SKM-1 treated with dmso at 0.1 percent for 144 hours (cell line): ENCODE data around the gene ANXA2.
A peak's percentile ranks its signal among the peaks of the same experiment; 100 is the strongest.

ENCODE experiments used
- DNase-seq: peaks from one replicate; lab custom pipeline; 2025; ENCODE audit not compliant: unreplicated experiment; lab: John Stamatoyannopoulos, UW

ANXA2 gene

DNA sequence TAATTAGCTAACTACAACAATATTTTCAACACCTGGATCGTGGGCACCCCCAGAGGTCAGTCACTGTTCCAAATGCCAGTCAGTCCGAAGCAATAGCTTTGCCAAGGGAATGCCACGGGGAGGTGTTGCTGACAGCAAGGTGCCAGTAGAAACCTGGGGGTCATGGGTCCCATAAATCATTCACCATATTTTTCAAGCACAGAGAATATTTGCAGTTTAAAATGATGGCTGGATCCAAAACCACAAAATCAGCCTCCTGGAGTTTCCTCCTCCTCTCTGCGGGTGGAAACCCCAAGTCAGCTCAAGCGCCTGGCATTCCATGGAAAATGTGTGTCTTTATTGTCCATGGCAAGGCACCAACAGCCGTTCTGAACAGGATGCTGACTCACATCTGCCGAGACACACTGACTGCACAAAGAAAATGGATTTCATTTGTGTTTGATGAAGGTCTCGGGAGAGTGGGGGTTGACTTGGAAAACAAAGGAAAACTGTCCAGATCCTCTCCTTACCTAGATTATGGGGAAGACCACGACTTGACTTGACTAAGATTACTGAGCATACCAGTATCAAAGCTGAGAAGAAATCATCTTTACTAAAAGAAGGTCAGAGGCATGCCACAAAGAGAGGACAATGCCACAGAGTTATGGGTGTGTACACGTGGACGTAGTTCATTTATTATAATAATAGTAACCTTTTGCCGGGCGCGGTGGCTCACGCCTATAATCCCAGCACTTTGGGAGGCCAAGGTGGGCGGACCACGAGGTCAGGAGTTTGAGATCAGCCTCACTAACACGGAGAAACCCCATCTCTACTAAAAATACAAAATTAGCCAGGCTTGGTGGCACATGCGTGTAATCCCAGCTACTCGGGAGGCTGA lies 26.4 kb downstream of the ANXA2 start:
- DNase-seq: no peak

DNA sequence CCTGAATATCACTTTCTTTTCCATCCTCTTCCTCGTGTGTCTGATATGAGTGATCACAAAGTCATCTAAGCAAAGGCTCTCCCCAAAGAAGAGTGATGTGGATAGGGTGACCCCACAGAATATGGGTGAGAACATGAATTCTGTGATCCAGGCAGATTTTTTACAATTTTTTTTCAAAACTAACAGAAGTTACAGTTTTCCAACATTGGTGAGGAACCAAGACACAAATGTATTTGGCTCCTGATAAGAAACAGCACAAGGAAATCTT lies 27.0 kb downstream of the ANXA2 start:
- no peak for DNase-seq

DNA sequence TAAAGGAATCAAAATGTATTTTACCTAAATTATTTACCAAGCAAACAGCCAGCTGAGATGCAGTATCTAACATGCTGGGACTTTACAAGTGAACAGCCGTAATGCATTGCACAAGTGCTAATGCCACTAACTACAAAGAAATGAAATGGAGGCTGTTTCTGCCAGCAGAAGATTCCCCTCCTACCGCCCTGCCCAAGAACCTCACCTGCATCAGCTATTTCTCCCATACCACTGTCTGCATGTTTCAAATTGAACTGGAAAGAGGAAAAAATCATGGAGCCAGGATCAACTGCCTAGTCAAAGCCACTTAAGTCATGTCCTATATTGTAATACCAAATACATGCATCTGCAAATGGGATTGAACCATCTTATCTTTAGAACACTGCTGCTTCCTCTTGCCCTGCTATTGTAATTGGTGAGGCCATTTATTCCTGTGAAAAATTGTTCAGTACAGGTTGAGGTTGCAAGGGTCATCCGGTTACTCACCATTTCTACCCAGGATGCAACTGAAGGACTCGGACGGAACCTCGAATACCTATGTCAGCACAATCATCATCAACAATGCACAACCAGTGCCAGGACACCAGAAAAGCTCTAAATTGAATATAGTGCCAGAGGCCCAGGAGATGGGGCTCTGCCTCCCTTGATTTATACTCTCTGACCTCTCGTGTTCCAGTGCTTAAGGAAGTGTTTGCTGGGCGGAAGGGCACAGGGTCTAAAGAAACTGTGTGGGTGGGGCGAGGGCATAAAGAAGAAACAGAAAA lies 27.5 kb downstream of the ANXA2 start:
- DNase-seq: no peak

DNA sequence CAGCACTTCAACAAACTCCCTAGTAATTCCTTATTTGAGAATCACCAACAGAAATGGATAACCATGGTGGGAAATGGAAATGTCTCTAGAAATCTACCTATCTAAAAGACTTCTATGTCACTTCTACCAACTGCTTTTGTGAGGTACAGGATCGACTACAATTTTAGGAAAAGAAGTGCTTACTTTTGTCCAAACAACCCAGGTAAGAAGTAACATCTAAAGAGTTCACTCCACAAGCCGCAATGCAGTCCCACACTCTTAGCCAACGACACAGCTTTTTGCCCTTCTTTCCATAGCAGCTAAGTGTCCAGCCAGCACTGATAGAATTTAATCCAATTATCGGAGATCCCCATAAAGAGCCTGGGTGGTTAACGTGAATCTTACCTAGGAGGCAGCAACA lies 28.1 kb downstream of the ANXA2 start:
- DNase-seq: no peak

DNA sequence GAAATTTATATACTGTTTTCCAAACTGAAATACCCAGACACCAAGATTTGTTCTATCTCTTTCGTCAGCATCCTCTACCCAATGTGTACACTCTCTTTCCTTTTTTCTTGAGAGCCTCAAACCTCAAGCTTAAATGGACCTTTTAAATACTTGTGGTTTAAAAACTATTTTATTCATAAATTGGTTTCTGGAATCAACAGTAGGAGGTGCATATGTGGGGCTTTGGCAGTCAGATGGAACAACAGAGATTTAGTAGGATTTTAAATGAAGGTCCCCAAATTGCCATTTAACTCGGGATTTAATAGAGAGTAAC lies 33.2 kb downstream of the ANXA2 start:
- DNase-seq: no peak

DNA sequence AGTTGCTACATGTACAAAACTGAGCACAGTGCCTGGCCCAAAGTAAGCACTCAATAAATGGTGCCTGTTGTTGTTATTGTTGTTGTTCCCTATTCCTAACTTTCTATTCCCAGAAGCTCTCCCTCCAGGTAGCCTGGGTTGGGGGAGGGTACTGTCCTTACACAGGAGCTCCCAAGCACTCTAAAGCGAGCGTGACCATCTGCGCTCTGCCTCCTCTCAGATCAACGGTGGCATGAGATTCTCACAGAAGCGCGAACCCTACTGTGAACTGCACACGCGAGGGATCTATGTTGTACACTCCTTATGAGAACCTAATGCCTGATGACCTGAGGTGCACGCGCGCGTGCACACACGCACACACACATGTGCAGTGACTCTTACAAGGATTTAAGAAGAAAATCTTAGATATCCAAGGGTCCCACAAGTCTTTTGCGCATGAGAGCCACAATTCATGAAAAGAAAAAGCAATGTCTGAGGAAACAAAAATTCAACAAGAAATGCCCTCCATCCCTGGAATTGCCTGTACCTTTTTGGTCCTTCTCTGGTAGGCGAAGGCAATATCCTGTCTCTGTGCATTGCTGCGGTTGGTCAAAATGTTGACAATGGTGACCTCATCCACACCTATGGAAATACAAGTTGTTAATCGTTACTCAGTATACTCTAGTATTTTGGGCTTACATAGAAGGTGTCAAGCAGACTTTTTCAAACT lies 33.7 kb downstream of the ANXA2 start:
- DNase-seq: no peak

DNA sequence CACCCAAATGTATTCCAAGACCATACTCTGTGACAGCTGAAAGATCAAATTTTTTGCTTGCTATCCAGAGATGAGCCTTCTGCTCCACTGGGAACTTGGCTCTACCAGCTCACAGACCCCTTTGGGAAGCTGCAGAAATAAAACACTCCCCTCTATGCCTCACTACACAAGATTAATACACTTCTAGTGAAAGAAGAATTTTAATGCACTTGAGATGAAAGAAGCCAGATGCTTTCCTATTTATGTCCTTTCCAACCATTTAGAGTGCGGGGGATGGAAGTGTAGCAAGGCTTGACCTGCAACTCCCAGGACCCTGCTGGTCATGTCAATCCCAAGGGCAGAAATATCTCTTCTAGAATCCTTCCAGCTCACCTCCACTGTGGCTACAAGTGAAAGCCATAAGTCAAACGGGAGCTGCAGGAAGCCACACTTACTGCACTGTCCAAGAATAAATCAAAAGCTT lies 34.7 kb downstream of the ANXA2 start:
- DNase-seq: no peak

DNA sequence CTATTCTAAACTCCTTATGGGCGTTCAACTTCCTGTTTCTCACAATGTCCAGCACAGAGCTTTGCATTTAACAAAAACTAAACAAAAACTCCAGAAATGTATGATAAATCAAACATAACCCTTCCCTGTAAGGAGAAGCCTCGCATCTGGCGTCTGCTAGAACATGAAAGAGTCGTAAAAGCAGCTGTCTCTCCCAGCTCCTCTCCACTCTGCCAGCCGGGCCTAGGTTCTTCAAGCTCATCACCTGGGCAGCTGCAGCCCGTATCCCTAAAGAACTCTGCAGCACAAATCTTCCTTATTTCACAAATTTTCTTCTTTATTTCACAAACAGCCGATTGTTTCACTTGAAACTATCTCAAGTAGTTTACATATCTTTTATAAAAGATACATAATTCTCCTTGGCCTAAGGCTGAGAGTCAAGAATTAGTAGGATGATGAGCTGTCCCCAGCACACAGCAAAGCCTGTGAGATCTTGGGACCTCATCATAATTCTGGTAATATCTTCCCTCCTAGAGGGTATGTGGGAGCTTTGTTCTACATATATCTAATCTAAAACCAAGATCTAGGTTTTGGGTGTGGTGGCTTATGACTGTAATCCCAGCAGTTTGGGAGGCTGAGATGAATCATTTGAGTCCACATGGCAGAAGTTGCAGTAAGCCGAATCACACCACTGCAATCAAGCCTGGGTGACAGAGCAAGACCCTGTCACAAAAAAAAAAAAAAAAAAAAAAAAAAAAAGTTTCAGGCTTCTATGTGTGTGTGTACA lies 35.3 kb downstream of the ANXA2 start:
- DNase-seq: no peak

DNA sequence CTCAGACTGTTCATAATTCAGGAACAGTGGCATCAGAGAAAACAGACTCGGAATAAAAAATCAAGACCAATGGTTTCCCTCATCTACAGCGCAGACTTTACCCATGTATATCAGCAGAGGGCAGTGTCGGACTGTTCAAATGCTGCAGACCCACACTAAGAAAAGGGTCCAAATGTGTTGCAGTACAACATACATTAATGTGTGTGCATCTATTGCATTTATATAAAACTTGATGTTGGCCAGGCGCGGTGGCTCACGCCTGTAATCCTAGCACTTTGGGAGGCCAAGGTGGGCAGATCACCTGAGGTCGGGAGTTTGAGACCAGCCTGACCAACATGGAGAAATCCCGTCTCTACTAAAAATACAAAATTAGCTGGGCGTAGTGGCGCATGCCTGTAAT lies 38.0 kb downstream of the ANXA2 start:
- peak; percentile 45 for DNase-seq

DNA sequence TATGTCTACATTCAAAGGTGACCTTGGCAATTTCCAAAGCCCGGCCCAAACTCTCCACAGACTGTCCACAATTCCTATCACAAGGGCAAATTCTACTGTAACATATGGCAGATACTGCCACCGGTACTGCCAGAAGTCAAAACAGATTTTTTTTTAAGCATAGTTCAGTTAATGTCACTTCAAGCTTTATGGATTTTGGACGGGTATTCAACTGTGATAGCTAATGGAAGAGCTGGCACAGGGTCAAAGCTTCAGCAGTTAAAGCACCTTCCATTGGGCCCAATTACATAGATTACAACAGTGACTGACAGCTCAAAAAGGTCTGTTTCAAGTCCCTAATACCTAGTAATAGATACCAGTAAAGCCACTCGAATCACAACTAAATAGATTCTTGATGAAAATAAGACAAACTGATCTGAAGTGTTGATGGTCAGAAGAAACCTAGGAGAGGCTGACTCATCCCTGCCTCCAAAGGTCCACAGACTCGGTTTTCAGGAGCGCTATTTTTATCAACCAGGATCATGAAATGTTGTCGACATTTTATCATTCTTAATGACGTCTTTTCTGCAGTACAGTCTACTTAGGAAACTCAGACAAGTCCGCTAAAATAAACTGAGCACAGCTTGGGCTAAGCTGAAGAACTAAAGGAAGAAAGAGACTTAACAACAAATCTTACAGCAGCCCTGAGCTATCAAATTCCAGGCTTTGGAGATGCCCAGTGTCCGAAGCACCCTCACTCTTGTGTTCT lies 38.7 kb downstream of the ANXA2 start:
- DNase-seq: no peak

DNA sequence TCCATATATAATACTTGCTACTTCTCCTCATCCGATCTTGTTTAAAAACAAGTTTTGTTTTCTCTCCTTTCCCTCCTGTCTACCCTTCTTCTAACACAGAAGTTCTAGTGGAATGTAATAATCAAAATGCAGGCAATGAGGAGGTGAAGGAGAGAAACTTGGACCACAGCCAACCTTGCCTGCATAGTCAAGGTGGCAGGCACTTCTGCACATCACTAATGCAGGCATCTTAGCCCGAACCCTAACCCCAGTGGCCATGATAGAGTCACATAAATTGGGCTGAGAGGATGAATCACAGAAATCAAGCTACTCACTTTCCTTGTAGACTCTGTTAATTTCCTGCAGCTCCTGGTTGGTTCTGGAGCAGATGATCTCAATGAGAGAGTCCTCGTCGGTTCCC lies 41.0 kb downstream of the ANXA2 start:
- no peak for DNase-seq

DNA sequence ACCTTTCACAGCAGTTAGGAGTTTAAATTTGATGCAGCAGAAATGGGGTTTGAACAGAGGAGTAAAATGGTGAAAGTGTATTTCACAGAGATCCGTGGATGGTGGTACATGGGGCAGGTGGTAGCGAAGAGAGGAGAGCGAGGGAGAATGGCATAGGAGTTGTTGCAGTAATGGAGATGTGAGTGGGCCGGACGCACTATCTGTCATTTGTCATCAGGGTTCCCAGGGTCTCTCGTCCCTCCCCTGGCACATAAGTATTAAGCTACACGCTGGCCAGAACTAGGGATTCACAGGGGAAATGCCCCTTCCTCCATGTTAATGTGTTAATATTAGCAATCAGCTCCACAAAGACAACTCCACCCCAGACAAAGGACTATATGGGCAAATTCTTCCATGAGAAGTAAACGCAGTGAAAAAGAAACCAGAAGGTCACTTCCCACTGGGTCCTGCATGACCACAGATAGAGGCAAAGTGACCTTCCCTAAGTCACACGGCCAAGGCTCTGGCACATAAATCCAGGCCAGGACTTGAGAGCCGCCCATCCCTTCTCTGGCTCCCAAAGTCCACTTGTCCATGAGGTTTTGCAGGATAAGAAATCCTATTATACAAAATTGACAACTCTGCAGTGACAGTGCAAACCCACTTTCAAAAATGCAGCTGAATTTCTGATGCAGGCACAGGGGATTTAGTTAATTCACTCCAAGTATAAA lies 42.5 kb downstream of the ANXA2 start:
- DNase-seq: no peak

DNA sequence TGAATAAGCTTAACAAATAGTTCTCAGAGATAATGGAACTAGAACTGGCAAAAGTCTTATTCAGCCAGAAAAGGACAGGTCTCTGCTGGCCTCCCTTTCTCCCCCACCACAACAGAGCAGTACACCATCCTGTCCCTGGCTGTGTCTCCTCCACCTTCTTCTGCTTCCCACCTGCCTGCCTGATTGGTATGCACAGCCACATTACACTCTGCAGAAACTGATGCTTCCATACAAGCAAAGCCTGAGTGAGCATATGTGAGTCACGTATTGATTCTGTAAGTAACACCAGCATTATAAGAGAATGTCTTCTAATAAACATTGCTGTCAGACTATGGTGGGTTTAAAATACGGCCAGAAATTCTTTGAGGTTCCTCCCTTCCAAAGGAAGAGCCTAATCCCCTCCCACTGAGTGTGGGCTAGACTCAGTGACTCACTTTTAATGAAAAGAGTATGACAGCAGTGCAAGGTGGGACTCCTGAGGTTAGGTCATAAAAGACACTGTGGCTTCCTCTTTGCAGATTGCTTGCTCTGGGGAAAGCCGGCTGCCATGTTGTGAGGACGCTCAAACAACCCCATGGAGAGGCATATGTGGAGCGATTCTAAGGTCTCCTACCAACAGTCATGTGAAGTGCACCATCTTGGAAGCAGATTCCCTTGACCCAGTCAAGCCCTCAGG lies 44.4 kb downstream of the ANXA2 start:
- no peak for DNase-seq

DNA sequence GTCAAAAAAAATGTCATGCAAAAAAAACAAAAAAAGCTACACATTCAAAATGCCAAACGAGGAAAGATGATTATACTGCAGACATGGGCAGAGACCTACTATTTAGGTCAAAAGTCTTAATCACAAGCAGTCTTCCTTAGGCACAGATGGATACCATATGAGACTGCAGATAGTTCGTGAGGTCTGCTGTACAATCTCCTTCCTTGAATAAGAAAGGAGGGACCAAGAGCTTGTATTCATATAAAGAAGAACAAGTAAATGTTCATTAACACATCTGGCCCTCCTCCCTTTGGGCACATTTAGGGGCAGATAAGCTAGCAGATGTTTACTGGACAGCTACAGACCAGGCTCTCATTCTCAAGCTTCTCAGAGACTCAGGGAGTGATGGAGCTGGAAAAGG lies 45.3 kb downstream of the ANXA2 start:
- DNase-seq: no peak

DNA sequence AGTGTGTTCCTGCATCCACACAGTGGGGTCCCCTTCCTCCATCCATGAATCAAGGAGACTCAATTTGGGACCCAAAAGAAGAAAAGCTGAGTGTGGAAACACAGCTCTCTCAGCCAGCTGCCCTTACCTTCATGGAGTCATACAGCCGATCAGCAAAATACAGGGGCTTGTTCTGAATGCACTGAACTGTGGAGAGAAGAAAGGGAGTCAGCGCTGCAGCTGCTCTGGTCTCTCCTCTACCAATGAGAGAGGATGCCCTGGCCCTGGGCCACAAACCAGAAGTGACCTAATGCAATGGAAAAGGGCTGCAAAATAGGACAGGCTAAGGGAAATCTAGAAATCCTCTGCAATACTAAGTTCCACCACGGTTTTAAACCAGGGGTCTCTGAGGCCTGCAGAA lies 46.7 kb downstream of the ANXA2 start:
- DNase-seq: no peak

DNA sequence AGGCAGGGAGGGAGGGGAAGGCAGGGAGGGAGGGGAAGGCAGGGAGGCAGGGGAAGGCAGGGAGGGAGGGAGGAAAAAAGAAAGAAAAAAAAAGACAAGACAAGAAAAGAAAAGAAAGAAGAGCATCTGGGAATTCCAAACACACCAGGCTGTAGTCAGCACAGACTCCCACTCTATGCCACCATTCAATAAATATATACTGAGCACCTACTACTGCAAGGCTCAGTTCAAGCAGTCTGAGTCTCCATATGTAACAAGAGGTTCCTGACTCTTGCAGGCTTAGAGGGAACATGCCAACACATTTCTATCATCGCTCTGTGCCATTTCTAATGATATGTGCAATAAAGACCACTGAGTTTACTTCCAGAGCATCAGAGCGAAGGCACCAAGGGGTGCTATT lies 47.7 kb downstream of the ANXA2 start:
- no peak for DNase-seq

DNA sequence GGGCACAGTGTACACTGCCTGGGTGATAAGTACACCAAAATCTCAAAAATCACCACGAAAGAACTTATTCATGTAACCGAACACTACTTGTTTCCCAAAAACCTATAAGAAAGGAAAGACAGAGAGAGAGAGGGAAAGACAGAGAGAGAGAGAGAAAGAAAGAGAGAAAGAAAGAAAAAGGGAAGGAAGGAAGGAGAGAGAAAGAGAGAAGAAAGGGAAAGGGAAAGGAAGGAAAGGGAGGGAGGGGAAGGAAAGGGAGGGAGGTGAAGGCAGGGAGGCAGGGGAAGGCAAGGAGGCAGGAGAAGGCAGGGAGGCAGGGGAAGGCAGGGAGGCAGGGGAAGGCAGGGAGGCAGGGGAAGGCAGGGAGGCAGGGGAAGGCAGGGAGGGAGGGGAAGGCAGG lies 48.2 kb downstream of the ANXA2 start:
- no peak for DNase-seq

DNA sequence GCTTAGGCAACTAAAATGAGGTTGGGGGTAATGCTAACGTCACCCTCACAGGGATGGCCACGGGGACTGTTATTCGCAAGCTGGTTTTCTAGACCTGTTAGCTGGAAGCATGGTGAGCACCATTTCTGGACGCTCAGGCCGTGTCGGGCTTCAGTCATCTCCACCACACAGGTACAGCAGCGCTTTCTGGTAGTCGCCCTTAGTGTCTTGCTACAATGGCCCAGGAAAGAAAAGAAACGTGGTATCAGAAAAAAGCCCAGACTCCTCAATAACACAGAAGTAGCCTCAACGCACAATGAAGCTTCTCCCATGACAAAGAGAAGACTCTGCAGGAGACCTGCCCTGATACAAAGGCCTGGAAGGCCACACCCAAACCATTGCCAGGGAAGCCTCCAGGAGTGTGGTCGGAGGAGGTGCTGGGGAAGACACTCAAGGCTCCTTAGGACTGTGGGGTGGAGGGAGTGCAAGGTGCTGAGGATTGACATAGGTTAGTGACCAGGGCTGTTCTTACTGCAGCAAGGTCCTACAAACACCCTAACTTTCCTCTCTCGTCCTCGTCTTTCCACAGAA lies 50.2 kb downstream of the ANXA2 start:
- DNase-seq: no peak

DNA sequence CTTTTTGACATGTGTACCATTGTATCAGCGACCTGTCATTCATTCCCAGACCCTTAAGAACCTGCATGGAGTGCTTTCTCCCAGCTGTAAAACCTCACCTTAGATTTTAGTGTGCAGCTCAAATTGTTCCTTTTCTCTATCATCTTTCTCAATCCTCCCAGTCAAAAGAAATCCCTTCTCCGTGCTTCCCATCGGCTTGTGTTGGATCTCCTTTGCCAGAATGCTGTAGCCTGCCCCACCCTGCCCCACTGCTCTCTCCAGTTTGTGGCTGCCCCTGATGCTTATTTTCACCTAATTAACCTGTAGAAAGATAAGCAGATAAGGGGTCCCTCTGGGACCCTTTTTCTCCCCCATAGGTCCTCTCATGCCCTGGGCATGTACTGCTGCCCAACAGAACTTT lies 51.1 kb downstream of the ANXA2 start:
- no peak for DNase-seq
